ENCODE results near the gene EPHB2. TPM values are rescaled to one million over a fixed set of nuclear protein-coding genes. Genes with fewer than 3 reads are reported as not detected.

The EPHB2 gene
- total RNA-seq, 1 donor from 2014 or later, result 130 TPM

- H3K4me3 Mint-ChIP-seq, result no peak overlapping the region
- no peak for DNase-seq (ENCODE audit: low spot score in 2 of 2, unreplicated experiment in 2 of 2)
- no peaks in the 10 kb centered on the region for H3K4me1 Mint-ChIP-seq
- H3K27me3 Mint-ChIP-seq (ENCODE audit: low read depth), result no peaks in the 10 kb centered on the region
- H3K27ac Mint-ChIP-seq, result no peak overlapping the region
- H3K9me3 Mint-ChIP-seq, result no peaks in the 10 kb centered on the region
- peaks cover 36% of the 10 kb centered on the region for H3K36me3 Mint-ChIP-seq
- TF ChIP-seq, protein P1, sequence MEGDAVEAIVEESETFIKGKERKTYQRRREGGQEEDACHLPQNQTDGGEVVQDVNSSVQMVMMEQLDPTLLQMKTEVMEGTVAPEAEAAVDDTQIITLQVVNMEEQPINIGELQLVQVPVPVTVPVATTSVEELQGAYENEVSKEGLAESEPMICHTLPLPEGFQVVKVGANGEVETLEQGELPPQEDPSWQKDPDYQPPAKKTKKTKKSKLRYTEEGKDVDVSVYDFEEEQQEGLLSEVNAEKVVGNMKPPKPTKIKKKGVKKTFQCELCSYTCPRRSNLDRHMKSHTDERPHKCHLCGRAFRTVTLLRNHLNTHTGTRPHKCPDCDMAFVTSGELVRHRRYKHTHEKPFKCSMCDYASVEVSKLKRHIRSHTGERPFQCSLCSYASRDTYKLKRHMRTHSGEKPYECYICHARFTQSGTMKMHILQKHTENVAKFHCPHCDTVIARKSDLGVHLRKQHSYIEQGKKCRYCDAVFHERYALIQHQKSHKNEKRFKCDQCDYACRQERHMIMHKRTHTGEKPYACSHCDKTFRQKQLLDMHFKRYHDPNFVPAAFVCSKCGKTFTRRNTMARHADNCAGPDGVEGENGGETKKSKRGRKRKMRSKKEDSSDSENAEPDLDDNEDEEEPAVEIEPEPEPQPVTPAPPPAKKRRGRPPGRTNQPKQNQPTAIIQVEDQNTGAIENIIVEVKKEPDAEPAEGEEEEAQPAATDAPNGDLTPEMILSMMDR (IDR thresholded peaks at IDR 0.05; ENCODE audit: unreplicated experiment), result no peak
Measured at GRCh38 chr1:22910286-22910685, 199.6 kb downstream of the EPHB2 start.

DNA sequence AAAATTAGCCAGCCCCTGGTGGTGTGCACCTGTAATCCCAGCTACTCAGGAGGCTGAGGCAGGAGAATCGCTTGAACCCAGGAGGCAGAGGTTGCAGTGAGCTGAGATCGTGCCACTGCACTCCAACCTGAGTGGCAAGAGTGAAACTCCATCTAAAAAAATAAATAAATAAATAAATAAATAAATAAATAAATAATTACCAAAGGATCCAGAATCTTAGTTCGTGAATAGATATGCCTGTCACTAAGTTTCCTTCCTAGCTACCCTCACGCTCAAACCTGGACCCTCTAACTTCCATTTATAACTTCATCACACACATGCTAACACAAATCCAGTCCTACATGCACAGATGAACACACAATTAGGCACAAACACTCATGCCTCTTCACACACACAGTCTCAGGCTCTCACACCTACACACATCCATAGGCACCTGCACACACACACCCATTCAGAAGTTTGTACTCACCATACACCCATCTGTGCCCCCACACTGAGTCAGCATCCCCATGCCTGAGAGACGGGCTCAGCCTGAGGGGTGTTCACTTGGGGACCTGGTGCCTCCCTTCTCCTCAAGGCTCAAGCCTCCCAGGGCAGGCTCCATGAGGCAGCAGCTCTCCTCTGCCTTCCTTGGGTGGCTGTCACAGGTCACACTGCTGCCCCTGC lies 200.5 kb downstream of the EPHB2 start:
- H3K36me3 Mint-ChIP-seq, result peaks cover 36% of the 10 kb centered on the region
- no peak overlapping the region for H3K4me3 Mint-ChIP-seq
- H3K27me3 Mint-ChIP-seq (ENCODE audit: low read depth), result no peaks in the 10 kb centered on the region
- no peaks in the 10 kb centered on the region for H3K4me1 Mint-ChIP-seq
- no peak overlapping the region for H3K27ac Mint-ChIP-seq
- H3K9me3 Mint-ChIP-seq, result no peaks in the 10 kb centered on the region
- TF ChIP-seq, protein P1 (IDR thresholded peaks at IDR 0.05; ENCODE audit: unreplicated experiment), result peak; percentile 17
- no peak for DNase-seq (ENCODE audit: low spot score in 2 of 2, unreplicated experiment in 2 of 2)

- H3K4me1 Mint-ChIP-seq, result no peaks in the 10 kb centered on the region
- H3K36me3 Mint-ChIP-seq, result peaks cover 25% of the 10 kb centered on the region
- no peak for DNase-seq (ENCODE audit: low spot score in 2 of 2, unreplicated experiment in 2 of 2)
- no peak overlapping the region for H3K27ac Mint-ChIP-seq
- no peak overlapping the region for H3K4me3 Mint-ChIP-seq
- no peaks in the 10 kb centered on the region for H3K9me3 Mint-ChIP-seq
- TF ChIP-seq, protein P1 (IDR thresholded peaks at IDR 0.05; ENCODE audit: unreplicated experiment), result no peak
- no peaks in the 10 kb centered on the region for H3K27me3 Mint-ChIP-seq (ENCODE audit: low read depth)
Measured at GRCh38 chr1:22912311-22912710, 201.7 kb downstream of the EPHB2 start.

- Mint-ChIP-seq H3K9me3 (no peaks in the 10 kb centered on the region), H3K27me3 (ENCODE audit: low read depth) (no peaks in the 10 kb centered on the region), H3K4me3 (no peak overlapping the region), H3K4me1 (no peaks in the 10 kb centered on the region), H3K36me3 (peaks cover 14% of the 10 kb centered on the region), H3K27ac (no peak overlapping the region)
- TF ChIP-seq, protein P1 (IDR thresholded peaks at IDR 0.05; ENCODE audit: unreplicated experiment), result no peak
- no peak for DNase-seq (ENCODE audit: low spot score in 2 of 2, unreplicated experiment in 2 of 2)
Measured at GRCh38 chr1:22913421-22914141, 202.9 kb downstream of the EPHB2 start.

DNA sequence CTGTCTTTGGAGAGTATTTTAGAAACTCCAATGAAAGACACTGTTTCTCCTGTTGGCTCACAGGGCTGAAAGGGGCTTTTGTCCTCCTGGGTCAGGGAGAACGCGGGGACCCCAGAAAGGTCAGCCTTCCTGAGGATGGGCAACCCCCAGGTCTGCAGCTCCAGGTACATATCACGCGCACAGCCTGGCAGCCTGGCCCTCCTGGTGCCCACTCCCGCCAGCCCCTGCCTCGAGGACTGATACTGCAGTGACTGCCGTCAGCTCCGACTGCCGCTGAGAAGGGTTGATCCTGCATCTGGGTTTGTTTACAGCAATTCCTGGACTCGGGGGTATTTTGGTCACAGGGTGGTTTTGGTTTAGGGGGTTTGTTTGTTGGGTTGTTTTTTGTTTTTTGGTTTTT lies 203.5 kb downstream of the EPHB2 start:
- Mint-ChIP-seq H3K36me3 (peaks cover 12% of the 10 kb centered on the region), H3K4me1 (no peaks in the 10 kb centered on the region), H3K9me3 (no peaks in the 10 kb centered on the region), H3K27me3 (ENCODE audit: low read depth) (no peaks in the 10 kb centered on the region), H3K4me3 (no peak overlapping the region), H3K27ac (peak overlapping the region; percentile 17)
- TF ChIP-seq, protein P1 (IDR thresholded peaks at IDR 0.05; ENCODE audit: unreplicated experiment), result no peak
- no peak for DNase-seq (ENCODE audit: low spot score in 2 of 2, unreplicated experiment in 2 of 2)
